Left renal pelvis (tissue), 4 donors: ENCODE measurements around the gene TMEM119. TPM values are rescaled to one million over a fixed set of nuclear protein-coding genes. Genes with fewer than 3 reads are reported as not detected.
"Not testable (repeated sequence)": the region's sequence is repeated elsewhere in the genome, so short reads cannot be mapped to it uniquely, and the experiment has no call there.

ENCODE experiments used
- DNase-seq, 4 donors: peaks; one replicate each; pipeline ENCODE4 v3.0.0-alpha.2; 2013; ENCODE audit warnings: low read depth in 4 of 4, low spot score in 3 of 4
- polyA plus RNA-seq, 4 donors: library from polyadenylated mRNA; unstranded; fragments of 120-200 nt; gene quantifications; one replicate each; pipeline ENCODE4 v1.2.1, GENCODE V29; 2013; ENCODE audit not compliant: insufficient read length in 4 of 4

The TMEM119 gene
- polyA plus RNA-seq, 4 donors: 20.5 to 102 (median 23.9) TPM

GRCh38 chr12:108635201-108635996 lies 37.5 kb upstream of the TMEM119 start:
- DNase-seq: no peak

GRCh38 chr12:108634341-108634751 lies 36.5 kb upstream of the TMEM119 start:
- DNase-seq: no peak

- DNase-seq: no peak
Observed at GRCh38 chr12:108633534-108634248, 35.8 kb upstream of the TMEM119 start, which contains the start of gene SELPLG. SELPLG (minus strand) TSS chr12:108633894; CDS start chr12:108624307, 9,587 bp downstream.

- no peak for DNase-seq
Observed at GRCh38 chr12:108633081-108633533, 35.2 kb upstream of the TMEM119 start.

- not testable (repeated sequence) for DNase-seq
Observed at GRCh38 chr12:108631261-108631660, 33.4 kb upstream of the TMEM119 start.

GRCh38 chr12:108630481-108631207 lies 32.8 kb upstream of the TMEM119 start:
- no peak for DNase-seq

- no peak for DNase-seq
Observed at GRCh38 chr12:108629824-108630476, 32.1 kb upstream of the TMEM119 start.

- DNase-seq: no peak
Observed at GRCh38 chr12:108629151-108629550, 31.3 kb upstream of the TMEM119 start.

- no peak for DNase-seq
Observed at GRCh38 chr12:108627134-108627920, 29.4 kb upstream of the TMEM119 start.

- no peak for DNase-seq
Observed at GRCh38 chr12:108625228-108625627, 27.3 kb upstream of the TMEM119 start.

GRCh38 chr12:108623577-108623976 lies 25.7 kb upstream of the TMEM119 start:
- DNase-seq: no peak

GRCh38 chr12:108622921-108623514 lies 25.1 kb upstream of the TMEM119 start:
- DNase-seq: no peak

- DNase-seq: no peak
Observed at GRCh38 chr12:108622421-108622820, 24.5 kb upstream of the TMEM119 start.

- no peak for DNase-seq
Observed at GRCh38 chr12:108621161-108621560, 23.3 kb upstream of the TMEM119 start.

- no peak for DNase-seq
Observed at GRCh38 chr12:108620236-108620879, 22.5 kb upstream of the TMEM119 start.

- DNase-seq: no peak
Observed at GRCh38 chr12:108619369-108620160, 21.7 kb upstream of the TMEM119 start.

GRCh38 chr12:108618953-108619274 lies 21.0 kb upstream of the TMEM119 start:
- DNase-seq: not testable (repeated sequence)
